ENCODE measurements around the gene ZBTB1. TPM values are rescaled to one million over a fixed set of nuclear protein-coding genes. Genes with fewer than 3 reads are reported as not detected.

The ZBTB1 gene
- polyA plus RNA-seq, 4 donors: 6.2 to 44.2 (median 10.8) TPM

- peaks cover 3 to 15% (median 9%) of the 10 kb centered on the region in 3 donors for H3K36me3 ChIP-seq (ENCODE audit: control insufficient read depth in 3 of 3, insufficient read depth in 2 of 3, low read depth in 1 of 3, low read length in 3 of 3)
- H3K4me1 ChIP-seq (ENCODE audit: control insufficient read depth in 3 of 3, insufficient read depth in 2 of 3, low read depth in 1 of 3, low read length in 2 of 3): peaks cover 0 to 2% (median 0%) of the 10 kb centered on the region in 3 donors
- no peaks in the 10 kb centered on the region for H3K27me3 ChIP-seq (ENCODE audit: control insufficient read depth in 3 of 3, insufficient read depth in 3 of 3, low read length in 3 of 3)
- WGBS, 3 donors: 72 to 86% (median 75%) methylated on average over 9 of the region's 9 CpGs
- H3K9me3 ChIP-seq (ENCODE audit: control insufficient read depth in 2 of 2, insufficient read depth in 1 of 2, low read depth in 1 of 2, low read length in 1 of 2): no peaks in the 10 kb centered on the region
- peak overlapping the region in 1 of 3 donors; percentile 12 for H3K27ac ChIP-seq (ENCODE audit: low read depth in 1 of 3, low read length in 2 of 3)
- no peak for DNase-seq
- H3K4me3 ChIP-seq (ENCODE audit: low read depth in 1 of 3, low read length in 3 of 3): no peak overlapping the region
- FAIRE-seq: no peak
These were observed 18.2 kb downstream of the ZBTB1 start for GRCh38 chr14:64522591-64523355.

DNA sequence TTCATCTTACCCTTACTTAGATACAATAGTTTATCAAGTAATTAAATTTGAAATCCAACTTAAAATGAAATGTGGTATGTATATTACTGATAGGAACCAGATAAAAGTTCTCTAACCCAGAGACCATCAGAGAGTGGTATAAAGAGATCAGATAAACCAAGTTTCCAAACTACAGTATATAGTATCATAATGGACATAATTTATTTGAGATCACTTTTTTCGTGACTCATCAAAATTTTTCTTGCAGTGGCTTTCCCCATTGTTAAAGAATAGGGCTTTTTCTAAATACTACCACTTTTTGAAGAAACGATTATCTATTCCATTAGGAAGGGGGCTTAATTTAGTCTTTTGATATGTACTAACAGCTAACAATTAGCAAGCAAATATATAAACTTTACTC lies 20.8 kb downstream of the ZBTB1 start:
- no peak for FAIRE-seq
- no peak for DNase-seq
- 87 to 97% (median 89%) methylated on average over 2 of the region's 2 CpGs for WGBS, 3 donors
- Histone ChIP-seq H3K27ac (ENCODE audit: low read depth in 1 of 3, low read length in 2 of 3) (no peak overlapping the region), H3K36me3 (ENCODE audit: control insufficient read depth in 3 of 3, insufficient read depth in 2 of 3, low read depth in 1 of 3, low read length in 3 of 3) (peaks cover 3 to 16% (median 9%) of the 10 kb centered on the region in 3 donors), H3K4me3 (ENCODE audit: low read depth in 1 of 3, low read length in 3 of 3) (no peak overlapping the region), H3K4me1 (ENCODE audit: control insufficient read depth in 3 of 3, insufficient read depth in 2 of 3, low read depth in 1 of 3, low read length in 2 of 3) (peaks cover 0 to 2% (median 0%) of the 10 kb centered on the region in 3 donors), H3K9me3 (ENCODE audit: control insufficient read depth in 2 of 2, insufficient read depth in 1 of 2, low read depth in 1 of 2, low read length in 1 of 2) (no peaks in the 10 kb centered on the region), H3K27me3 (ENCODE audit: control insufficient read depth in 3 of 3, insufficient read depth in 3 of 3, low read length in 3 of 3) (no peaks in the 10 kb centered on the region)

- Histone ChIP-seq H3K27ac (ENCODE audit: low read depth in 1 of 3, low read length in 2 of 3) (no peak overlapping the region), H3K27me3 (ENCODE audit: control insufficient read depth in 3 of 3, insufficient read depth in 3 of 3, low read length in 3 of 3) (no peaks in the 10 kb centered on the region), H3K9me3 (ENCODE audit: control insufficient read depth in 2 of 2, insufficient read depth in 1 of 2, low read depth in 1 of 2, low read length in 1 of 2) (no peaks in the 10 kb centered on the region), H3K4me1 (ENCODE audit: control insufficient read depth in 3 of 3, insufficient read depth in 2 of 3, low read depth in 1 of 3, low read length in 2 of 3) (no peaks in the 10 kb centered on the region), H3K4me3 (ENCODE audit: low read depth in 1 of 3, low read length in 3 of 3) (no peak overlapping the region), H3K36me3 (ENCODE audit: control insufficient read depth in 3 of 3, insufficient read depth in 2 of 3, low read depth in 1 of 3, low read length in 3 of 3) (peaks cover 0 to 5% (median 0%) of the 10 kb centered on the region in 3 donors)
- FAIRE-seq (no peak), DNase-seq (no peak)
- 75 to 91% (median 91%) methylated on average over 2 of the region's 2 CpGs for WGBS, 3 donors
These were observed 27.0 kb downstream of the ZBTB1 start for GRCh38 chr14:64531567-64531966.

DNA sequence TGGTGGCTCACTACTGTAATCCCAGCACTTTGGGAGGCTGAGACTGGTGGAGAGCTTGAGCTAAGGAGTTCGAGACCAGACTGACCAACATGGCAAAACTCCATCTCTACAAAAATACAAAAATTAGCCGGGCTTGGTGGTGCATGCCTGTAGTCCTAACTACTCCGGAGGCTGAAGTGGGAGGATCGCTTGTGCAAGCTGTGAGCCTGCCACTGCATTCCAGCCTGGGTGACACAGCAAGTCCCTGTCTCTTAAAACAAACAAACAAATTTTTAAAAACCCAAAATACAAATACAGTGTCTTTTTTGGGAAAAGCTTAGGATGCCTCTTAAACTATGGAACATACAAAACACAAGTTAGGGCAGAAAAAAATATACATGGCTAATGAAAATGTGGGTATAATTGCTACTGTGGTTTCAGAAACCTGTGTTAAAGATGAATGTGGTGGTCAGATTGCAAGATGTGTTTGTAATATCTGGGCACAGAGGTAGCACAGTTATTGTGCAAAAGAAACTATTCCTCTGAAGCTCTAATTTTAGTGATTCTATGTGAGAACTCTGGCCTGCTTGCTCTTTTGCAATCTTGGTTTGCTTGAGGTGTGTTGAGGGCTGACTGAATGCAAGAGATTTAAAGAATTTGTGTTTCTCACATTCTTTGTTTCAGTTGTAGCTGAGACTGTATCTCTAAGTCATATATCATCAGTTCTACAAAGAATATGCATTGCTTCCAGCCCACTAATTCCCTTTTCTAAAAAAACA lies 32.1 kb downstream of the ZBTB1 start:
- no peak overlapping the region for H3K4me3 ChIP-seq (ENCODE audit: low read depth in 1 of 3, low read length in 3 of 3)
- H3K27me3 ChIP-seq (ENCODE audit: control insufficient read depth in 3 of 3, insufficient read depth in 3 of 3, low read length in 3 of 3): peaks cover 0 to 11% (median 0%) of the 10 kb centered on the region in 3 donors
- DNase-seq (no peak), FAIRE-seq (no peak)
- H3K27ac ChIP-seq (ENCODE audit: low read depth in 1 of 3, low read length in 2 of 3): no peak overlapping the region
- peaks cover 0 to 13% (median 0%) of the 10 kb centered on the region in 3 donors for H3K4me1 ChIP-seq (ENCODE audit: control insufficient read depth in 3 of 3, insufficient read depth in 2 of 3, low read depth in 1 of 3, low read length in 2 of 3)
- 81 to 95% (median 84%) methylated on average over 4 of the region's 4 CpGs for WGBS, 3 donors
- peaks cover 2 to 8% of the 10 kb centered on the region in 2 donors for H3K9me3 ChIP-seq (ENCODE audit: control insufficient read depth in 2 of 2, insufficient read depth in 1 of 2, low read depth in 1 of 2, low read length in 1 of 2)
- no peaks in the 10 kb centered on the region for H3K36me3 ChIP-seq (ENCODE audit: control insufficient read depth in 3 of 3, insufficient read depth in 2 of 3, low read depth in 1 of 3, low read length in 3 of 3)

DNA sequence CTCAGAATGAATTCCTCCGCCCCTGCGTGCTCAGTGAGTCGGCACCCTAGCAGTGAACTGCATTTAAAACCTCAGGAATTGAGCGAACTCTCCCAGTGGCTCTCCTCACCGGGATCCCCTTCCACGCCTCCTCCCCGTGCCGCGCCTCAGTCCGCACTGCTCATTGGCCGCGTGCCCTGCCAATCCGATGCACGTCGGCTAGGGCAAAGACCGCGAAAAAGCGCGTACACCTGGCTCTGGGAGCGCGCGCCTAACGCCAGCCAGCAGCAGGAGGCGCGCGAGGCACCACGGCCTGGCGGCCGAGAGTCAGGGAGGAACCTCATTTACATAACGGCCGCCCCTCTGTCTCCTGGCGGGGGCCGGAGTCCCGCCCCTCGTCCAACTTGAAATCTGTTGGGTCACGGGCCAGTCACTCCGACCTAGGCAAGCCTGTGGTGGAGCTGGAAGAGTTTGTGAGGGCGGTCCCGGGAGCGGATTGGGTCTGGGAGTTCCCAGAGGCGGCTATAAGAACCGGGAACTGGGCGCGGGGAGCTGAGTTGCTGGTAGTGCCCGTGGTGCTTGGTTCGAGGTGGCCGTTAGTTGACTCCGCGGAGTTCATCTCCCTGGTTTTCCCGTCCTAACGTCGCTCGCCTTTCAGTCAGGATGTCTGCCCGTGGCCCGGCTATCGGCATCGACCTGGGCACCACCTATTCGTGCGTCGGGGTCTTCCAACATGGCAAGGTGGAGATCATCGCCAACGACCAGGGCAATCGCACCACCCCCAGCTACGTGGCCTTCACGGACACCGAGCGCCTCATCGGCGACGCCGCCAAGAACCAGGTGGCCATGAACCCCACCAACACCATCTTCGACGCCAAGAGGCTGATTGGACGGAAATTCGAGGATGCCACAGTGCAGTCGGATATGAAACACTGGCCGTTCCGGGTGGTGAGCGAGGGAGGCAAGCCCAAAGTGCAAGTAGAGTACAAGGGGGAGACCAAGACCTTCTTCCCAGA lies 35.9 kb downstream of the ZBTB1 start, which contains the start of gene HSPA2:
Gene HSPA2 (plus strand): TSS at position 534 of the 995 bp plus-strand sequence. CDS start 109 bp downstream, at position 643.
- H3K9me3 ChIP-seq (ENCODE audit: control insufficient read depth in 2 of 2, insufficient read depth in 1 of 2, low read depth in 1 of 2, low read length in 1 of 2): peaks cover 2 to 8% of the 10 kb centered on the region in 2 donors
- peaks cover 0 to 25% (median 0%) of the 10 kb centered on the region in 3 donors for H3K27me3 ChIP-seq (ENCODE audit: control insufficient read depth in 3 of 3, insufficient read depth in 3 of 3, low read length in 3 of 3)
- peak within 1 kb of the TSS; percentile 74 to 94 (median 79) for H3K27ac ChIP-seq (ENCODE audit: low read depth in 1 of 3, low read length in 2 of 3)
- peak within 1 kb of the TSS; percentile 48 to 62 (median 61) for H3K4me3 ChIP-seq (ENCODE audit: low read depth in 1 of 3, low read length in 3 of 3)
- FAIRE-seq (peak; percentile 71), DNase-seq (peak; percentile 99 to 100)
- peaks cover 0 to 23% (median 0%) of the 10 kb centered on the region in 3 donors for H3K4me1 ChIP-seq (ENCODE audit: control insufficient read depth in 3 of 3, insufficient read depth in 2 of 3, low read depth in 1 of 3, low read length in 2 of 3)
- 8 to 12% (median 12%) methylated on average over 79 of the region's 79 CpGs for WGBS, 3 donors
- H3K36me3 ChIP-seq (ENCODE audit: control insufficient read depth in 3 of 3, insufficient read depth in 2 of 3, low read depth in 1 of 3, low read length in 3 of 3): no peaks in the 10 kb centered on the region

- no peaks in the 10 kb centered on the region for H3K36me3 ChIP-seq (ENCODE audit: control insufficient read depth in 3 of 3, insufficient read depth in 2 of 3, low read depth in 1 of 3, low read length in 3 of 3)
- DNase-seq (peak in 1 of 2 donors; percentile 67), FAIRE-seq (no peak)
- peaks cover 0 to 25% (median 0%) of the 10 kb centered on the region in 3 donors for H3K27me3 ChIP-seq (ENCODE audit: control insufficient read depth in 3 of 3, insufficient read depth in 3 of 3, low read length in 3 of 3)
- H3K27ac ChIP-seq (ENCODE audit: low read depth in 1 of 3, low read length in 2 of 3): peak overlapping the region in 1 of 3 donors; percentile 36
- H3K4me1 ChIP-seq (ENCODE audit: control insufficient read depth in 3 of 3, insufficient read depth in 2 of 3, low read depth in 1 of 3, low read length in 2 of 3): peaks cover 0 to 23% (median 0%) of the 10 kb centered on the region in 3 donors
- WGBS, 3 donors: 23 to 44% (median 33%) methylated on average over 69 to 73 of the region's 73 CpGs
- peak overlapping the region in 2 of 3 donors; percentile 6 to 45 for H3K4me3 ChIP-seq (ENCODE audit: low read depth in 1 of 3, low read length in 3 of 3)
- H3K9me3 ChIP-seq (ENCODE audit: control insufficient read depth in 2 of 2, insufficient read depth in 1 of 2, low read depth in 1 of 2, low read length in 1 of 2): peaks cover 2 to 8% of the 10 kb centered on the region in 2 donors
These were observed 36.8 kb downstream of the ZBTB1 start for GRCh38 chr14:64541261-64541971.

DNA sequence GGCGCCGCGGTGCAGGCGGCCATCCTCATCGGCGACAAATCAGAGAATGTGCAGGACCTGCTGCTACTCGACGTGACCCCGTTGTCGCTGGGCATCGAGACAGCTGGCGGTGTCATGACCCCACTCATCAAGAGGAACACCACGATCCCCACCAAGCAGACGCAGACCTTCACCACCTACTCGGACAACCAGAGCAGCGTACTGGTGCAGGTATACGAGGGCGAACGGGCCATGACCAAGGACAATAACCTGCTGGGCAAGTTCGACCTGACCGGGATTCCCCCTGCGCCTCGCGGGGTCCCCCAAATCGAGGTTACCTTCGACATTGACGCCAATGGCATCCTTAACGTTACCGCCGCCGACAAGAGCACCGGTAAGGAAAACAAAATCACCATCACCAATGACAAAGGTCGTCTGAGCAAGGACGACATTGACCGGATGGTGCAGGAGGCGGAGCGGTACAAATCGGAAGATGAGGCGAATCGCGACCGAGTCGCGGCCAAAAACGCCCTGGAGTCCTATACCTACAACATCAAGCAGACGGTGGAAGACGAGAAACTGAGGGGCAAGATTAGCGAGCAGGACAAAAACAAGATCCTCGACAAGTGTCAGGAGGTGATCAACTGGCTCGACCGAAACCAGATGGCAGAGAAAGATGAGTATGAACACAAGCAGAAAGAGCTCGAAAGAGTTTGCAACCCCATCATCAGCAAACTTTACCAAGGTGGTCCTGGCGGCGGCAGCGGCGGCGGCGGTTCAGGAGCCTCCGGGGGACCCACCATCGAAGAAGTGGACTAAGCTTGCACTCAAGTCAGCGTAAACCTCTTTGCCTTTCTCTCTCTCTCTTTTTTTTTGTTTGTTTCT lies 37.6 kb downstream of the ZBTB1 start:
- peak in 1 of 2 donors; percentile 49 for DNase-seq
- peak overlapping the region in 1 of 3 donors; percentile 18 for H3K27ac ChIP-seq (ENCODE audit: low read depth in 1 of 3, low read length in 2 of 3)
- H3K36me3 ChIP-seq (ENCODE audit: control insufficient read depth in 3 of 3, insufficient read depth in 2 of 3, low read depth in 1 of 3, low read length in 3 of 3): no peaks in the 10 kb centered on the region
- no peak for FAIRE-seq
- H3K4me1 ChIP-seq (ENCODE audit: control insufficient read depth in 3 of 3, insufficient read depth in 2 of 3, low read depth in 1 of 3, low read length in 2 of 3): peaks cover 0 to 23% (median 0%) of the 10 kb centered on the region in 3 donors
- H3K4me3 ChIP-seq (ENCODE audit: low read depth in 1 of 3, low read length in 3 of 3): peak overlapping the region; percentile 8 to 45 (median 18)
- 9 to 20% (median 20%) methylated on average over 60 to 61 of the region's 61 CpGs for WGBS, 3 donors
- peaks cover 0 to 25% (median 0%) of the 10 kb centered on the region in 3 donors for H3K27me3 ChIP-seq (ENCODE audit: control insufficient read depth in 3 of 3, insufficient read depth in 3 of 3, low read length in 3 of 3)
- H3K9me3 ChIP-seq (ENCODE audit: control insufficient read depth in 2 of 2, insufficient read depth in 1 of 2, low read depth in 1 of 2, low read length in 1 of 2): peaks cover 2 to 8% of the 10 kb centered on the region in 2 donors
